Keratinocyte (primary cell): ENCODE data around the gene ATRNL1.

ENCODE experiments used
- CTCF ChIP-seq, 3 experiments: IDR thresholded peaks in 1 of 3; conservative IDR thresholded peaks in 1 of 3; optimal IDR thresholded peaks in 1 of 3; 2 replicates in 2 of 3; 3 replicates in 1 of 3; pipeline versions ENCODE3 to v1.5.1; 2011; ENCODE audit warnings: low read length in 3 of 3, mild to moderate bottlenecking in 3 of 3, moderate library complexity in 2 of 3, control low read depth in 1 of 3, inconsistent platforms in 1 of 3; ENCODE audit not compliant: insufficient read depth in 2 of 3; ENCODE audit errors: extremely low read depth in 1 of 3
- EZH2 ChIP-seq: IDR thresholded peaks from one replicate; pipeline ENCODE4 v1.6.1; 2012; ENCODE audit warnings: inconsistent platforms, mild to moderate bottlenecking, low read length, moderate library complexity

GRCh38 chr10:115566867-115567266 is 473.7 kb downstream of the ATRNL1 start:
- TF ChIP-seq CTCF (optimal IDR thresholded peaks at IDR 0.05 in 1 of 3, IDR thresholded peaks at IDR 0.05 in 1 of 3, conservative IDR thresholded peaks at IDR 0.05 in 1 of 3; ENCODE audit: extremely low read depth in 1 of 3, insufficient read depth in 2 of 3, low read length in 3 of 3) (no peak), EZH2 (no peak)
